DOHH2 (cell line): ENCODE data around the gene SLC9A8.

Experiments used
- H3F3A ChIP-seq: fragments of 200-600 bp; sonication (generic), shearing (Covaris generic); 2 replicates; pipeline ENCODE4 v1.6.0; 2016; ENCODE audit warnings: antibody characterized with exemption, mild to moderate bottlenecking; ENCODE audit not compliant: control insufficient read depth, insufficient read depth
- H3K27ac ChIP-seq: fragments of 200-600 bp; sonication (generic); 2 replicates; pipeline ENCODE4 v1.5.1; 2014; ENCODE audit warnings: low read depth, mild to moderate bottlenecking, low read length, moderate library complexity
- H3K27me3 ChIP-seq: fragments of 200-600 bp; sonication (generic); 2 replicates; pipeline ENCODE4 v1.6.1; 2014; ENCODE audit warnings: mild to moderate bottlenecking, low read length, mixed read lengths; ENCODE audit not compliant: control insufficient read depth
- H3K36me3 ChIP-seq: fragments of 200-600 bp; sonication (generic); 2 replicates; pipeline ENCODE4 v1.6.1; 2014; ENCODE audit warnings: mild to moderate bottlenecking, low read length, moderate library complexity, mixed read lengths; ENCODE audit not compliant: control insufficient read depth
- H3K4me1 ChIP-seq: fragments of 200-600 bp; sonication (generic); 2 replicates; pipeline ENCODE4 v1.6.1; 2014; ENCODE audit warnings: mild to moderate bottlenecking, low read length, mixed read lengths; ENCODE audit not compliant: control insufficient read depth
- H3K4me2 ChIP-seq: fragments of 200-600 bp; sonication (generic); 2 replicates; pipeline ENCODE4 v1.6.0; 2014; ENCODE audit warnings: mild to moderate bottlenecking, low read length, moderate library complexity
- H3K4me3 ChIP-seq: fragments of 200-600 bp; sonication (generic); 2 replicates; pipeline ENCODE4 v1.5.1; 2014; ENCODE audit warnings: mild to moderate bottlenecking, low read length, mixed read lengths
- H3K79me2 ChIP-seq: fragments of 200-600 bp; sonication (generic); 2 replicates; pipeline ENCODE4 v1.6.1; 2014; ENCODE audit warnings: mild to moderate bottlenecking, low read length, mixed read lengths; ENCODE audit not compliant: control insufficient read depth
- H3K9me2 ChIP-seq: fragments of 200-600 bp; sonication (generic); replicated peaks from 2 replicates; pipeline ENCODE4 v1.6.1; 2014; ENCODE audit warnings: mild to moderate bottlenecking, low read length, mixed read lengths; ENCODE audit not compliant: control insufficient read depth
- H3K9me3 ChIP-seq: fragments of 200-600 bp; sonication (generic); 2 replicates; pipeline ENCODE4 v1.6.1; 2014; ENCODE audit warnings: antibody characterized with exemption, low read length, mixed read lengths; ENCODE audit not compliant: control insufficient read depth, insufficient read depth
- H4K20me1 ChIP-seq: fragments of 200-600 bp; sonication (generic); 2 replicates; pipeline ENCODE4 v1.6.0; 2014; ENCODE audit warnings: low read depth, mild to moderate bottlenecking, antibody characterized with exemption, low read length, moderate library complexity; ENCODE audit not compliant: control insufficient read depth, insufficient read depth
- CTCF ChIP-seq: fragments of 200-600 bp; sonication (generic); IDR thresholded peaks from one replicate; pipeline ENCODE4 v1.5.1; 2014; ENCODE audit warnings: antibody characterized with exemption, mild to moderate bottlenecking, low read depth, low read length; ENCODE audit not compliant: poor library complexity, severe bottlenecking
- EZH2phosphoT487 ChIP-seq: fragments of 200-600 bp; sonication (generic); IDR thresholded peaks from 2 replicates; pipeline ENCODE4 v1.6.1; 2017; ENCODE audit warnings: borderline replicate concordance, mild to moderate bottlenecking, antibody characterized with exemption, low read length, moderate library complexity, mixed read lengths

Gene SLC9A8

GRCh38 chr20:49935746-49936152 is 123.1 kb downstream of the SLC9A8 start:
- H3K27ac ChIP-seq = peak overlapping the region; percentile 47
- peaks cover 36% of the 10 kb centered on the region for H3K4me1 ChIP-seq

GRCh38 chr20:49936153-49937026 is 123.8 kb downstream of the SLC9A8 start, which contains the start of gene RNF114:
Gene RNF114 (plus strand): TSS chr20:49936397. CDS start chr20:49936413, 16 bp downstream.
- Histone ChIP-seq H3K27ac (peak within 1 kb of the TSS; percentile 47), H3K4me1 (peaks cover 36% of the 10 kb centered on the region), H3K36me3 (peaks cover 27% of the 10 kb centered on the region), H3K27me3 (no peaks in the 10 kb centered on the region), H3K9me3 (no peaks in the 10 kb centered on the region), H3K9me2 (no peaks in the 10 kb centered on the region), H3F3A (peaks cover 14% of the 10 kb centered on the region), H3K79me2 (peaks cover 52% of the 10 kb centered on the region), H3K4me3 (peak within 1 kb of the TSS; percentile 89), H4K20me1 (peaks cover 7% of the 10 kb centered on the region; the same call in 1 of the 2 replicates), H3K4me2 (peak within 1 kb of the TSS; percentile 91)
- TF ChIP-seq CTCF = peak; percentile 8
- no peak for TF ChIP-seq EZH2phosphoT487

More at GRCh38 chr20:49935746-49936152, 123.1 kb downstream of the SLC9A8 start:
- Histone ChIP-seq H3K4me3 (peak overlapping the region; percentile 89), H3K9me2 (no peaks in the 10 kb centered on the region), H4K20me1 (peaks cover 7% of the 10 kb centered on the region; the same call in 1 of the 2 replicates), H3K79me2 (peaks cover 45% of the 10 kb centered on the region), H3K4me2 (peak overlapping the region; percentile 65), H3F3A (peaks cover 14% of the 10 kb centered on the region), H3K9me3 (no peaks in the 10 kb centered on the region), H3K27me3 (no peaks in the 10 kb centered on the region), H3K36me3 (peaks cover 22% of the 10 kb centered on the region)
- TF ChIP-seq EZH2phosphoT487 = no peak
- no peak for TF ChIP-seq CTCF

- Histone ChIP-seq H3K36me3 (peaks cover 36% of the 10 kb centered on the region), H3K27me3 (no peaks in the 10 kb centered on the region), H3K4me1 (peaks cover 36% of the 10 kb centered on the region), H3K4me3 (peak overlapping the region; percentile 89), H3K4me2 (peak overlapping the region; percentile 91), H3F3A (peaks cover 14% of the 10 kb centered on the region), H3K9me2 (no peaks in the 10 kb centered on the region), H3K27ac (peak overlapping the region; percentile 28), H3K79me2 (peaks cover 61% of the 10 kb centered on the region), H3K9me3 (no peaks in the 10 kb centered on the region), H4K20me1 (peaks cover 7% of the 10 kb centered on the region; the same call in 1 of the 2 replicates)
- no peak for TF ChIP-seq EZH2phosphoT487
- no peak for TF ChIP-seq CTCF
Measured at GRCh38 chr20:49937027-49937929, 124.7 kb downstream of the SLC9A8 start.
